Left colon (tissue), 2 donors: ENCODE results near the gene CLDND1. TPM values are rescaled to one million over a fixed set of nuclear protein-coding genes. Genes with fewer than 3 reads are reported as not detected.

ENCODE experiments used
- ATAC-seq: fragments of 200-7000 bp; cut with Tn5 transposase; one replicate; pipeline ENCODE4 v1.9.1; 2020; ENCODE audit warnings: mild to moderate bottlenecking, moderate library complexity
- DNase-seq, 2 donors: peaks; one replicate each; pipeline ENCODE4 v3.0.0-alpha.2; 2020
- intact Hi-C, 2 donors: fragments of 100-400 bp; cut with DNase I in 1 of 2; cut with micrococcal nuclease in 1 of 2; formaldehyde crosslinking; loops; one replicate each; pipeline versions ENCODE4 v1.11.2 to v1.14.0; 2022; cut with DNase I, micrococcal nuclease
- total RNA-seq, 2 donors: library from RNA; stranded (reverse); fragmentation: NEBNext Ultra II Directional; extraction: Animal tissue kit (Norgen Biotek cat#: 25700); gene quantifications; one replicate each; pipeline ENCODE4 v1.2.1, GENCODE V29; 2021
- donor health status: DM: no; HTN: no; CAD: no.
- donor health status: DM: yes; HTN: yes; CAD: no.

Gene CLDND1
- total RNA-seq, 2 donors from 2014 or later, result 47.5 to 70.9 TPM

DNA sequence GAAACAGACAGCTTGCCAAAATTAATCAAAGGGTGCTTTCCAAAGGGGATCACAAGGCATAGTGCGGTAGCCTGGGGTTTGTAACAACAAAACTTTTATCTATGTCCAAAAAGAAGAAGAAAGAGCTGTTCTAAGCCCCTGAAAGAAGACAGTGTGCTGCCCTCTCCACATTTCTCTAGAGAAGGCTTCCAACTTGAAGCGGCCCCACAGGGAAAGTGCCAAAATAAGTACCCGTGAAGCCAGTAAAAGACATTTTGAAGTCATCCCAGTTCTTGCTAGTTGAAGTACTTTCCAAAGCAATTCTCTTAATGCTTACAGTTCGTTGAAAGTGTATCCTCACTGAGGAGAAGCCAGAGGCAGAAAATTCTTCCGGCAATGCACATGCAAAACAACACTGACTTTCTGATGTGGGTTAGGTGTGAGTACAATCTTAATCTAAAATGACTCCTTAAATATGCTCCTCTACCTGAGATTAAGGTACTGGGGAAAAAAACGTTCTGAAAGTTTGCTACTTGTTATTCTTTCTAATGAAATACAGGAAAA, 30.4 kb upstream of the CLDND1 start:
- ATAC-seq (no peak), DNase-seq (no peak)
- intact Hi-C loops, result no loop called here

DNA sequence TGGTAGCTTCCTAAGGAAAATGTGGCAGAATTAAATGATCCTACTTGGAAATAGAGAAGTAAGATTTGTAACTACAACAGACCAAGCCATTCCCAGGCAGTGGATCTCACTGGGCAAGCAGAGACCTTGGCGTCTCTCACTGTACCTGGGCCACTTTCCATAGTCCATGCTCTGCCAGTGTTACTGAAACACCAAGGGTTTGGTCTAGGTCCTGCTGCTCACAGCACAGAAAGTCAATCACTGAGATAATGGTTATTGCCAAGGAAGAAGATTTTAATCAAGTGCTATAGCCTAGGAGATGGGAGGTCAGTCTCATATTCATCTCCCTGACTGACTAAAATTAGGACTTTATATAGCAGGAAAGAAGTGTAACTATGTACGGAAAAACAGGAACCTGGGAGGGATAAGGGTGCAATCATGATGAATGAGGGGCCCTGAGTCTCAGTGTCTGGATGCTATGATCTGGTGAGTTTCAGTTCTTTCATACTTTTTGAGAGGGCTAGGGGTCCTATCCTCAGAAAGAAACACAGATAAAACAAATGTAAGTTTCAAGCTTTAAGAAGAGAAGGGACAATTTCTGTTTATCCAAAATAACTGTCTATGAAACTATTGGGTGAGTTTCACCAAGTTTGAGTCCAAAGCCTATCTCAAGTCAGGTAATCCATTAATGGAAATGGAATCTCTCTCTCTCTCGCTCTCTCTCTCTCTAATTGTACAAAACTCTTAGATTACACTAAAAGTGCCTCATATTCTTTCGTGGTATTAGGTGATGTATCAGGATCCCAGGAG, 29.7 kb upstream of the CLDND1 start:
- no peak for DNase-seq
- intact Hi-C loops, result no loop called here
- no peak for ATAC-seq

DNA sequence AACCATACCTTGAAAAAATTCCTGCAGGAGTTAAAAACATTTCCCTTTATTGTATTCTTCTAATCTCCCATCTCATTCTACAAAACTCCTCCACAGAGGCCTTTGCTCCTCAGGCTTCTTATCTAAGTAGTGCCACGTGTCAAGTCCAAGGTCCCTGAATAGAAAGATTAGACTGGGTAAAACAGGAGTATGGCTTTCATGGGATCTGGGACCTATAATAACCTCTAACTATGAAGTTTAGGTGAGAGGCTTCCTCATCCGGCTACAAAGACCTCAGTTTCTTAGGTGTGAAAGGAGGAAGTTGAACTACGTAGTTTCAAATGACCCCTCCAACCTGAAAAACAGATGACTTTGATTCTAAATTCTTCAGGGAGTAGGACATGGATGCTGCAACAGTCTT, 29.1 kb upstream of the CLDND1 start:
- DNase-seq (no peak), ATAC-seq (peak; percentile 95)
- intact Hi-C loops, result no loop called here

DNA sequence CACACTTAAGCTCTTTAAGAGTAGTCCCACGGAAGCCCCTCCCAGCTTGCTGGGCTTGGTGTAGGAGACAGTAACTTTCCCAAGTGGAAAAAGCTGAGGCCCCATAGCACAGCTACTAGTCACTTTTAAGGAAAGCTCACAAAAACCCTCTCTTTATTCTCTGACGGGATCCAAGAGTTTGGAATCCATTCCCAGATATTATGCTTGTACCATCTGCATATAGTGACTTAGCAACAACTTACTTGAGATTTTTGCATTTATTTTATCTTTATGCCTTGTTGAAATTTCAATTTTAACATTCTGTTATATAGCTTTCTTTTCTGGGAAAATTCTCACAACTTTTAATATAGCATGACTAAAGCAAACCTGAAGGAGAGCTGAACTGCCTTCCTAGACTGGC, 28.5 kb upstream of the CLDND1 start:
- DNase-seq (no peak), ATAC-seq (no peak)
- intact Hi-C loops, result no loop called here

DNA sequence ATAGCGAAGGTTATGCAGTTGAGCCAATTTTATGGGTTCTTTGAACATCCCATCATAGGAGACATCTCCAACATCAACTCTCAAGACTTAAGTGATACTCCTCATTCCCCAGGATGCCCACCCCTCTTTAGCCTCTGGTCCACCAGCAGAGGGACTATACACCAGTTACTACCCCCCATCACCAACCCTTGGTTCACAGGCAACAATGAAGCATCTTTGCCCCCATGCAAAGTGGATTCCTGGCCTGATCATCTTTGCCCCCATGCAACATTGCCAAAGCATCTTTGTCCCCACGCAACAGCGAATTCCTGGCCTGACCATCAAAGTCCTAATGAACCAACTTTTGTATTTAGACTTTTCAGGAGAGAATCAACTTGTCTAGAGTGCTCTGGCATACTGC, 28.1 kb upstream of the CLDND1 start:
- intact Hi-C loops, result no loop called here
- ATAC-seq (no peak), DNase-seq (no peak)

DNA sequence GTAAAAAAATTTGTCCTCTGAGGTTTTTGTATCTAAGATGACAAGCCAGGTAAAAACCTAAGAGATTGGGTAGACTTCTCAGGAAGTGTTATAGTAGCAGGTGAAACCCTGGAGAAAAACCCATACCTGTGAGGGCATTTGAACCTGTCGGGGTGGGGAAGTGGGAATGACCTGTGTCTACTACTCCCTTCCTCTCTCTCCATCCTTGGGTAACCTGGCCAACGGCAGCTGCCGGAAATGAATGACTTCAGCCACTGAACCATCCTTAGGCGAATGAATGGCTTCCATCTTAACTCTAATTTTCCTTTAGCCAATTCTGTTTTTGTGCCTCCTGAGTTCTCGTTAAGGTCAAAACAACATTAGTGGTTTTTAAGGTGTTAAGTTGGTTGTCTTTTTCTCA, 25.8 kb upstream of the CLDND1 start:
- no peak for ATAC-seq
- intact Hi-C loops, result no loop called here

DNA sequence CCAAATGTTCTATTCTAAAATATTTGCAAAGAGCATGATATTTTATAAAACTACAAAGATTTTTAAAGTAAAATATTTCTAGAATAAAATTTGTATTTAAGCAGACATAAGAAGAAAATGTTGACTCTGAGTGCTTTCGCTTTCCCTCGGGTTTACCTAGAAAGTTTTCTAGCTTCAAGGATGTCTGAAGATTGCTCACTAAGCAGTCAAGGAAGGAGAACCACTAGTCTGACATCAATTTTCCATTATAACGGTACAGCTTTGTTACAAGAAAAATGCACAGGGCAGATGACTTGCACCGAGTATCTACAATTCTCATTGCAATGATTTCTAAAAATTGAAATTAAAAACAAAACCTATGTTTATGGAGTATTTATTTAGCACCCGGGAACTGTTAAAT, 23.2 kb upstream of the CLDND1 start:
- no peak for ATAC-seq
- intact Hi-C loops, result no loop called here
- no peak for DNase-seq

More for the DNA sequence above, 25.8 kb upstream of the CLDND1 start:
- no peak for DNase-seq

DNA sequence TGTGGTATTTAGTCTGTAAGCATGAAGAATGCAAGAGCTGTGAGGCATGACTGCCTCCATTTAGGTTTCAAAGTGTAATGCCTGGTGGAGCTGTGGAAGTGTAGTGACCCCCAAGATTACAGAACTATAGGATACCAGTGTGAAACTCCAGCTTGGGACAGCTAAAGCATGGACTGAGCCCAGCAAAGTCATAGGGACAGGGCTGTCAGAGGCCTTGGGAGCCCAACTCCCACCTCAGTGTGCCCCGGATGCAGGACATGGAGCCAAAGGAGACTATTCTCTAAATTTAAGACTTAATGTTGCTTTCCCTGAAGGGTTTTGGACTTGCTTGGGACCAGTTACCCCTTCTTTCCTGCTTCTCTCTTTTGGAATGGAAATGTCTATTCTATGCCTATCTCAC, 19.9 kb upstream of the CLDND1 start:
- DNase-seq (no peak), ATAC-seq (no peak)
- intact Hi-C loops, result no loop called here

DNA sequence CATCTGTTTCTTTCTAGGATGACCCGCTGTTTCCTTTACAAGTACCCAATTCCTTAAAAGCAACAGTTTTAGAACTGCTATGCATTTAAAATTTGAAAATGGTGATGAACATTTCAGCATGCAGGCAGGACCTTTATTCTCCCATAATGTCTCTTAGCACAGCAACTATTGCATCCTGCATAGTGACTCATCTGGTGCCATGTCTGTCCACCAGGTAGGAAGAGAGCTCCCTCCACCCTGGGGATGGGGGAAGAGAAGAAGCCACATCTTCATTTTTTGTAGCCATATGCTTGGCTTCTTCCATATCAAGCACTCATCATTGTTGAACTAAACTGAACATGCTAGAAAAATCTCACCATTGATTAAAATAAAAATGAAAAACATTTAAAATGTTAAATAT, 19.0 kb upstream of the CLDND1 start:
- intact Hi-C loops, result no loop called here
- DNase-seq (no peak), ATAC-seq (no peak)

DNA sequence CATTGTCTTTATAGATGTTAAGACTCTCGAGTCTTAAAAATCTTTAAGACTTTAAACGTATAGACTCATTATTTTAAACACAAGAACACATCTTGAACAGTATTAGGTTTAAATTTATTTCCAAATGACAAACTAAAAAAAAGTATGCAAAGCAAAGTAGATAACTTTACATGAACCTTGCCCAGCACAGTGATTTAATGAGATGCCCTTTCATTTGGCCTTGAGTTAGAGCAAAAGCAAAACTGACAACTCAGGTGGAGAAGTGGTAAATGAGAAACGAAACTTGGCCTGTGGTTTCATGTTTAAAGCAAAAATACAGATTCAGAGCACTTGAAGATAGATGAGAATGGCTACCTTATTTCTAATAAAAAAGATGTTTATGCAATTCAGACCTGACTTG, 17.6 kb upstream of the CLDND1 start:
- no peak for ATAC-seq
- intact Hi-C loops, result no loop called here
- no peak for DNase-seq

DNA sequence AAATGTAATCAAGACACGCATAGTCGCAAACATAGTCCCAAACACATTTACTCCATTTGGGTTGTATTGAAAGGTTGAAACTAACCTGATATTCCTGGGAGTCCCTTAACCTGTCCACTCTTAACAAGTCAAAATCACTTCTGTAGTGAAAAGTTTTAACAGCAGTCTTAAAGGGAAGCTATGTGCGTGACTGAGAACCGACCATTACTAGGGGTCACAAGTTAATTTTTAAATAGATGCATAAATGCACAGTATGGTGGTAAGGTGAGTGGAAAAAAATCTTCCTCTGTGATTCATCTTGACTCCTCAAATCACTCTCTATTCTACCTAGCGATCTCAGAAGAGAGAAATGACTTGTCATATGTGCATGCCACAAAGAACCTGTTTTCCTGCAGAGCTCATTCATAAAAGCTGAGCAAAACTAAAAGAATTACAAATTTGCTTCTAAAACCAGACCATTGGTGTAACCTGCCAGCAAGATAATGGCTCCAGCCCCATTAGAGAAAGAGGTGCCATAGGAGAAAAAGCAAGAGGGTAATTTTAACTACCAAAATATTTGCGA, 13.8 kb upstream of the CLDND1 start:
- intact Hi-C loops, result no loop called here
- no peak for ATAC-seq
- DNase-seq, result no peak

DNA sequence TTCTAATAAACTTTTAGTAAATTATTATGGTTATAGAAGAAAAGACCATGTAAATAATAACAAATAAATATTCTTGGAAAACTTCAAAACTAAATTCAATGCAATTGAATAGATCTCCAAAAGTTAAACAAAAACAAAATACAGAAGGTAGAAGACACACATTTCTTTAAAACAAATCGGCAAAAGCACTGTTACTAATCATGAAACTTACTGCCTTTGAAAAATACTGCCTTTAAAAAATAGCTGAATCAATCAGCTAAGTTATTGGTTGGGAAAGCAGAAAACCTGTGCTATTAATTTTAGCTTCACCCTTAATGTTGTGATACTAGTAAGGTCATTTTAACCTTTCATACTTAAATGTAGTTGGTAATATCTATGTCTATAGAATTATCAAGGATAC, 12.0 kb upstream of the CLDND1 start:
- DNase-seq, result no peak
- no peak for ATAC-seq
- intact Hi-C loops, result no loop called here

DNA sequence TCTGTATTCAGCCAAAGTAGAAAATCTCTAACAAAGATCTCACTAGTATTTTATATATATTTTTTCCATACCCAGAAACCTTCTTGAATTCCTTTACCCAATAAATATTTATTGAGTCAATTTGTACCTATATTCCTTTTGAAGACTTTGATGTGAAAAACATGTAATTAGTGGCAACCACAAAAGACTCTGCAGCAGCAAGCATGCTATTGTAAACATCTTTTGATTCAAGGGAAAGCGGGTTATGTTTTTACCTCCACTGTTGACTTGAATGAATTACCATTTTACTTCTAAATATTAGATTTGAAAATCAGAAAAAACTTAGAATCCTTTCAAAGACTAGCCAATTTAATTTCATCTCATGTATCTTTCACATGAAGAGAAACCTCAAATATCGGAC, 11.5 kb upstream of the CLDND1 start:
- DNase-seq (no peak), ATAC-seq (no peak)
- intact Hi-C loops, result no loop called here

DNA sequence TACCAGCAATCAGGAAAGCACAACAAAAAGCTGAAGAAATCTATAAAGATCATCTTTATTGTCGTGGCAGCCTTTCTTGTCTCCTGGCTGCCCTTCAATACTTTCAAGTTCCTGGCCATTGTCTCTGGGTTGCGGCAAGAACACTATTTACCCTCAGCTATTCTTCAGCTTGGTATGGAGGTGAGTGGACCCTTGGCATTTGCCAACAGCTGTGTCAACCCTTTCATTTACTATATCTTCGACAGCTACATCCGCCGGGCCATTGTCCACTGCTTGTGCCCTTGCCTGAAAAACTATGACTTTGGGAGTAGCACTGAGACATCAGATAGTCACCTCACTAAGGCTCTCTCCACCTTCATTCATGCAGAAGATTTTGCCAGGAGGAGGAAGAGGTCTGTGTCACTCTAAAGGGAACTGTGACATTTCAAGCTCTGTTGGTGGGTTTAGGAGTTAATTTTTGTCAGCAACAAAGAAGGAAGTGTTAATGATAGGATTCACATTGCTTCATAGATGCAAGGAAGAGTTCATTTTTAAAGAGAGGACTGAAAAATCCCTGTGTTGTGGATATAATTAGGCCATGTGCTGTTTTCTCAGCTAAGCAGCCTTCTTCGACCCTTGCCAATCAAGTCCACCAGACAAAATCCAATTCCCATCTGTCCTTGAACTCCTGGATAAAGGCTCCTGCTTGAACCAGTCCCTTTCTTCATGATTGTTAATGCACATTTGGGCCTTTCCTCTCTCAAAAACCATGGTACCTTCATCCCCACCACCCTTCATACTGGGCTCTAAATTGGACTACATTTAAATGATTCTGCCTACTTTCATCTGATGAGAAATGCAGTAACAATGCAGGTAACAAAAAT, 10.2 kb upstream of the CLDND1 start:
- ATAC-seq (no peak), DNase-seq (no peak)
- intact Hi-C loops, result no loop called here

DNA sequence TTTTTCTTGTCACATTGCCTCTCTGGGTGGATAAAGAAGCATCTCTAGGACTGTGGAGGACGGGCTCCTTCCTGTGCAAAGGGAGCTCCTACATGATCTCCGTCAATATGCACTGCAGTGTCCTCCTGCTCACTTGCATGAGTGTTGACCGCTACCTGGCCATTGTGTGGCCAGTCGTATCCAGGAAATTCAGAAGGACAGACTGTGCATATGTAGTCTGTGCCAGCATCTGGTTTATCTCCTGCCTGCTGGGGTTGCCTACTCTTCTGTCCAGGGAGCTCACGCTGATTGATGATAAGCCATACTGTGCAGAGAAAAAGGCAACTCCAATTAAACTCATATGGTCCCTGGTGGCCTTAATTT, 9.6 kb upstream of the CLDND1 start:
- intact Hi-C loops, result no loop called here
- DNase-seq, result no peak
- ATAC-seq, result no peak

DNA sequence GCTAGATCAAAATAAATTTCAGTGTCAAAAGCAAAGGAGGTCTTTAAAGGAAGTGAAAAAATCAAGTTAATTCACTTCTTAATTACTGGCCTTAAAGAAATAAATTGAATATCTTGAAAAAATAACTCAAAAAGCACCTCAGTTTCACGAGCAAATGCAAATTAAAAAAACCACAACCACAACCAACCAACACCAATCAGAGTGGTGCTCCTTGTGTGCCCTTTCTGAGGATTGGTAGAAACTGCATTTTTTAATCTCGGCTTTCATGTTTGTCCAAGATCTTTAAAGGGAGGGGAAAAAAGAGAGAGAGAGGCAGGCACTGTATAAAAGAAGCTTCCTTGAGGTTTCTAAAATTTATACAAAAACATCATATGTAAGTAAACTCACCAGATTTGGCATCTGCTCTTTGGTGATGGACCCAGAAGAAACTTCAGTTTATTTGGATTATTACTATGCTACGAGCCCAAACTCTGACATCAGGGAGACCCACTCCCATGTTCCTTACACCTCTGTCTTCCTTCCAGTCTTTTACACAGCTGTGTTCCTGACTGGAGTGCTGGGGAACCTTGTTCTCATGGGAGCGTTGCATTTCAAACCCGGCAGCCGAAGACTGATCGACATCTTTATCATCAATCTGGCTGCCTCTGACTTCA, 9.0 kb upstream of the CLDND1 start, which contains the start of gene GPR15:
Gene GPR15, plus strand, starts transcription at position 357 of the 653 bp plus-strand sequence. Its CDS starts 56 bp downstream, at position 413.
- intact Hi-C loops, result no loop called here
- DNase-seq, result no peak
- no peak for ATAC-seq

DNA sequence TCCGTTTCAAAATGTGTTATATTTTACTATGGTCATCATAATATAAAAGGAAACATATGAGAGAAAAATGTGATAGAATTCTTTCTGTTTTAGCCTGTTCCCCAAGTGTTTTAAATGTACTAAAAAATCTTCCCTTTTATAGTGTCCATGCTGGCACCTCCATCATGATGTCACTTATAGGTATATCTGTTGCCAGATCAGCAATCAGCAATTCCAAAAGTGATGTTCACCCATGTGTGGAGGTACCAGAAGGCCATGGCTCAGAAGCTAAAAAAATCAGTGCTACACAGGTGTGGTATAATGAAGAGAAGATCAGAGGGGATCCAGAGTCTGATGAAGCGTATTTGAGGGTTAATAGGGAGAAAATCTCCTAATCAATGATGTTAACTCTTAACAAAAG, 8.0 kb upstream of the CLDND1 start:
- DNase-seq, result no peak
- intact Hi-C loops, result no loop called here
- no peak for ATAC-seq

DNA sequence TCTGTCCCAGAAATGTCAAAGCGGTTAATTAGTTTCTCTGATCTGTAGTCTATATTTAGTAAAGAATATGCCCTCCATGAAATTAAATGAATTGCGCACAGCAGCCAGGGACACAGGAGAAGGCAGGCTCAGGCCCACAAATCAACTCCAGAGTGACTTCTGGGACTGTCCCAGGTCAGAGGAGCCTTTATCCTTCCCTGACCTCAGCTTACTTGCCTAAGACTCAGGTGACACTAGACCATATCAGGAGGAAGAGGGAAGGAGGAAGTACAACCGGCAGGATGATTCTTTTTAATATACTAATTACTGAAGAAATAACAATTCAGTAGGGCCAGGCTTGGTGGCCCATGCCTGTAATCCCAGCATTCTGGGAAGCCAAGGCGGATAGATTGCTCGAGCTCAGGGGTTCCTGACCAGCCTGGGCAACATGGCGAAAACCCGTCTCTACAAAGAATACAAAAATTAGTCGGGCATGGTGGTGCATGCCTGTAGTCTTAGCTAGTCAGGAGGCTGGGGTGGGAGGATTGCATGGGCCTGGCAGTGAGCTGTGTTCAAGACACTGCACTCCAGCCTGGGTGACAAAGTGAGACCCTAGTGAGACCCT, 7.3 kb upstream of the CLDND1 start:
- intact Hi-C loops, result loop anchor here in 1 of 2 donors (10.0 kb wide), 1 partner anchor 65 kb away; the partner anchor contains the start of gene CPOX
- DNase-seq (no peak), ATAC-seq (no peak)
